Measurements from ENCODE around the gene ABCA5. TPM values are rescaled to one million over a fixed set of nuclear protein-coding genes. Genes with fewer than 3 reads are reported as not detected.

ABCA5 gene
- total RNA-seq, 3 donors from 2014 or later (not counting 1 experiment from before 2014, with no cell fraction given): 52.1 to 84.5 (median 57.6) TPM

GRCh38 chr17:69267219-69267618 is 59.7 kb downstream of the ABCA5 start:
- Histone ChIP-seq H3K36me3 (ENCODE audit: control insufficient read depth, insufficient read depth, low read length) (peaks cover 4% of the 10 kb centered on the region), H3K4me1 (ENCODE audit: control insufficient read depth, insufficient read depth, low read length) (no peaks in the 10 kb centered on the region), H3K9me3 (ENCODE audit: control insufficient read depth, insufficient read depth, low read length) (no peaks in the 10 kb centered on the region), H3K27me3 (ENCODE audit: control insufficient read depth, insufficient read depth, low read length) (no peaks in the 10 kb centered on the region), H3K27ac (ENCODE audit: low read length) (no peak overlapping the region), H3K4me3 (ENCODE audit: low read length) (no peak overlapping the region)
- H3K27me3 Mint-ChIP-seq (ENCODE audit: low read depth in 2 of 2): no peaks in the 10 kb centered on the region
- no peak for TF ChIP-seq CTCF (IDR thresholded peaks at IDR 0.05)
- H3K4me3 Mint-ChIP-seq: no peak overlapping the region
- no peaks in the 10 kb centered on the region for H3K4me1 Mint-ChIP-seq
- H3K27ac Mint-ChIP-seq: no peak overlapping the region
- ATAC-seq (no peak), DNase-seq (no peak)
- H3K9me3 Mint-ChIP-seq: no peaks in the 10 kb centered on the region
- intact Hi-C loops (cut with micrococcal nuclease): no loop called here
- WGBS (ENCODE audit: insufficient coverage): 87% methylated on average over 3 of the region's 3 CpGs
- no peaks in the 10 kb centered on the region for H3K36me3 Mint-ChIP-seq

- Histone ChIP-seq H3K9me3 (ENCODE audit: control insufficient read depth, insufficient read depth, low read length) (no peaks in the 10 kb centered on the region), H3K27me3 (ENCODE audit: control insufficient read depth, insufficient read depth, low read length) (no peaks in the 10 kb centered on the region), H3K27ac (ENCODE audit: low read length) (no peak overlapping the region), H3K36me3 (ENCODE audit: control insufficient read depth, insufficient read depth, low read length) (peaks cover 4% of the 10 kb centered on the region), H3K4me3 (ENCODE audit: low read length) (no peak overlapping the region), H3K4me1 (ENCODE audit: control insufficient read depth, insufficient read depth, low read length) (no peaks in the 10 kb centered on the region)
- intact Hi-C loops (cut with micrococcal nuclease): no loop called here
- Mint-ChIP-seq H3K4me3 (no peak overlapping the region), H3K4me1 (no peaks in the 10 kb centered on the region), H3K27ac (no peak overlapping the region), H3K36me3 (no peaks in the 10 kb centered on the region), H3K9me3 (no peaks in the 10 kb centered on the region), H3K27me3 (ENCODE audit: low read depth in 2 of 2) (no peaks in the 10 kb centered on the region)
- no peak for TF ChIP-seq CTCF (IDR thresholded peaks at IDR 0.05)
- ATAC-seq: no peak
- no peak for DNase-seq
- no CpG with 5 or more reads among the region's 1 CpG for WGBS (ENCODE audit: insufficient coverage)
These were observed 61.1 kb downstream of the ABCA5 start for GRCh38 chr17:69265873-69266272.

GRCh38 chr17:69254187-69254586 is 72.7 kb downstream of the ABCA5 start:
- intact Hi-C loops (cut with micrococcal nuclease): no loop called here
- H3K4me3 Mint-ChIP-seq: no peak overlapping the region
- H3K27ac Mint-ChIP-seq: no peak overlapping the region
- no peak for DNase-seq
- no peak for TF ChIP-seq CTCF (IDR thresholded peaks at IDR 0.05)
- H3K36me3 ChIP-seq (ENCODE audit: control insufficient read depth, insufficient read depth, low read length): peaks cover 12% of the 10 kb centered on the region
- H3K4me1 Mint-ChIP-seq: no peaks in the 10 kb centered on the region
- H3K27me3 Mint-ChIP-seq (ENCODE audit: low read depth in 2 of 2): no peaks in the 10 kb centered on the region
- no peak overlapping the region for H3K27ac ChIP-seq (ENCODE audit: low read length)
- no peaks in the 10 kb centered on the region for H3K4me1 ChIP-seq (ENCODE audit: control insufficient read depth, insufficient read depth, low read length)
- no peaks in the 10 kb centered on the region for H3K9me3 ChIP-seq (ENCODE audit: control insufficient read depth, insufficient read depth, low read length)
- H3K9me3 Mint-ChIP-seq: no peaks in the 10 kb centered on the region
- H3K4me3 ChIP-seq (ENCODE audit: low read length): no peak overlapping the region
- WGBS (ENCODE audit: insufficient coverage): 62% methylated on average over 1 of the region's 1 CpG
- no peaks in the 10 kb centered on the region for H3K27me3 ChIP-seq (ENCODE audit: control insufficient read depth, insufficient read depth, low read length)
- ATAC-seq: no peak
- H3K36me3 Mint-ChIP-seq: peaks cover 9% of the 10 kb centered on the region

- Mint-ChIP-seq H3K4me3 (no peak overlapping the region), H3K27me3 (ENCODE audit: low read depth in 2 of 2) (no peaks in the 10 kb centered on the region), H3K4me1 (no peaks in the 10 kb centered on the region), H3K9me3 (no peaks in the 10 kb centered on the region), H3K36me3 (peaks cover 9% of the 10 kb centered on the region), H3K27ac (no peak overlapping the region)
- Histone ChIP-seq H3K9me3 (ENCODE audit: control insufficient read depth, insufficient read depth, low read length) (no peaks in the 10 kb centered on the region), H3K4me3 (ENCODE audit: low read length) (no peak overlapping the region), H3K27me3 (ENCODE audit: control insufficient read depth, insufficient read depth, low read length) (no peaks in the 10 kb centered on the region), H3K27ac (ENCODE audit: low read length) (no peak overlapping the region), H3K4me1 (ENCODE audit: control insufficient read depth, insufficient read depth, low read length) (no peaks in the 10 kb centered on the region), H3K36me3 (ENCODE audit: control insufficient read depth, insufficient read depth, low read length) (peaks cover 12% of the 10 kb centered on the region)
- intact Hi-C loops (cut with micrococcal nuclease): no loop called here
- 97% methylated on average over 4 of the region's 4 CpGs for WGBS (ENCODE audit: insufficient coverage)
- TF ChIP-seq CTCF (IDR thresholded peaks at IDR 0.05): no peak
- DNase-seq (no peak), ATAC-seq (no peak)
These were observed 76.3 kb downstream of the ABCA5 start for GRCh38 chr17:69250641-69251040.

Data from natural killer cell (primary cell).